COR-L47 (cell line): ENCODE measurements around the gene CAPN11.
"Not testable (repeated sequence)": the region's sequence is repeated elsewhere in the genome, so short reads cannot be mapped to it uniquely, and the experiment has no call there.

Source experiments
- DNase-seq: peaks from one replicate; lab custom pipeline; 2025; lab: John Stamatoyannopoulos, UW

Gene CAPN11

GRCh38 chr6:44181784-44182183 is 23.2 kb downstream of the CAPN11 start:
- not testable (repeated sequence) for DNase-seq

GRCh38 chr6:44182911-44183390 is 24.3 kb downstream of the CAPN11 start:
- no peak for DNase-seq

GRCh38 chr6:44183783-44184182 is 25.2 kb downstream of the CAPN11 start:
- DNase-seq = no peak

GRCh38 chr6:44185356-44185755 is 26.7 kb downstream of the CAPN11 start:
- not testable (repeated sequence) for DNase-seq

GRCh38 chr6:44185953-44186634 is 27.5 kb downstream of the CAPN11 start:
- no peak for DNase-seq

GRCh38 chr6:44186635-44187025 is 28.0 kb downstream of the CAPN11 start:
- DNase-seq = no peak

- no peak for DNase-seq
These were observed 30.2 kb downstream of the CAPN11 start for GRCh38 chr6:44188819-44189218.

GRCh38 chr6:44189257-44189656 is 30.6 kb downstream of the CAPN11 start:
- DNase-seq = no peak

- DNase-seq = no peak
These were observed 32.1 kb downstream of the CAPN11 start for GRCh38 chr6:44190715-44191114.

- DNase-seq = no peak
These were observed 33.9 kb downstream of the CAPN11 start for GRCh38 chr6:44192428-44193041.

GRCh38 chr6:44193307-44193910 is 34.8 kb downstream of the CAPN11 start:
- no peak for DNase-seq

- DNase-seq = no peak
These were observed 35.7 kb downstream of the CAPN11 start for GRCh38 chr6:44194326-44194725.

GRCh38 chr6:44196351-44196750 is 37.7 kb downstream of the CAPN11 start:
- not testable (repeated sequence) for DNase-seq

- DNase-seq = no peak
These were observed 40.1 kb downstream of the CAPN11 start for GRCh38 chr6:44198684-44199083.

GRCh38 chr6:44199883-44200282 is 41.3 kb downstream of the CAPN11 start:
- DNase-seq = no peak

- DNase-seq = no peak
These were observed 42.6 kb downstream of the CAPN11 start for GRCh38 chr6:44201200-44201599.

- no peak for DNase-seq
These were observed 43.2 kb downstream of the CAPN11 start for GRCh38 chr6:44201638-44202303.

GRCh38 chr6:44202332-44202971 is 43.8 kb downstream of the CAPN11 start:
- DNase-seq = no peak

- DNase-seq = no peak
These were observed 44.5 kb downstream of the CAPN11 start for GRCh38 chr6:44202972-44203750.

GRCh38 chr6:44203955-44204354 is 45.3 kb downstream of the CAPN11 start:
- no peak for DNase-seq

- no peak for DNase-seq
These were observed 49.3 kb downstream of the CAPN11 start for GRCh38 chr6:44207966-44208365.
